Esophagus muscularis mucosa (tissue), 4 donors: ENCODE measurements around the gene SLC7A11. TPM values are rescaled to one million over a fixed set of nuclear protein-coding genes. Genes with fewer than 3 reads are reported as not detected.

Source experiments
- DNase-seq: peaks from one replicate; pipeline ENCODE4 v3.0.0-alpha.2; 2017; ENCODE audit errors: extremely low spot score
- H3K27ac ChIP-seq, 4 donors: fragments of 200-600 bp; sonication (generic); replicated peaks in 1 of 4; 1 replicate in 3 of 4; 2 replicates in 1 of 4; pipeline ENCODE4 v1.5.1; 2016 to 2019; ENCODE audit warnings: mild to moderate bottlenecking in 1 of 4
- H3K27me3 ChIP-seq, 4 donors: fragments of 200-600 bp; sonication (generic); one replicate each; pipeline versions ENCODE4 v1.5.1 to v1.6.0; 2016 to 2019
- H3K36me3 ChIP-seq, 4 donors: fragments of 200-600 bp; sonication (generic); one replicate each; pipeline ENCODE4 v1.5.1; 2016 to 2019
- H3K4me1 ChIP-seq, 4 donors: fragments of 200-600 bp; sonication (generic); one replicate each; pipeline ENCODE4 v1.5.1; 2016 to 2019
- H3K4me3 ChIP-seq, 4 donors: fragments of 200-600 bp; sonication (generic); 1 replicate in 2 of 4; 2 replicates in 2 of 4; pipeline ENCODE4 v1.5.1; 2016 to 2019; ENCODE audit warnings: mild to moderate bottlenecking in 4 of 4, moderate library complexity in 1 of 4
- H3K9me3 ChIP-seq, 4 donors: fragments of 200-600 bp; sonication (generic); 1 replicate in 3 of 4; 2 replicates in 1 of 4; pipeline ENCODE4 v1.5.1; 2016 to 2019
- CTCF ChIP-seq, 3 experiments: fragments of 200-600 bp in 2 of 3; fragments of 450-650 bp in 1 of 3; sonication (generic) in 2 of 3; IDR thresholded peaks; one replicate each; pipeline ENCODE4 v1.5.1; 2017 to 2019; ENCODE audit warnings: antibody characterized with exemption in 3 of 3, mild to moderate bottlenecking in 2 of 3, moderate library complexity in 1 of 3
- EP300 ChIP-seq: sonication (generic); formaldehyde crosslinking; IDR thresholded peaks from one replicate; pipeline ENCODE4 v1.6.1; 2017; ENCODE audit warnings: antibody characterized with exemption
- POLR2A ChIP-seq: fragments of 450-650 bp; IDR thresholded peaks from one replicate; pipeline ENCODE4 v1.6.1; 2017; ENCODE audit warnings: antibody characterized with exemption, moderate library complexity, mild to moderate bottlenecking, low read depth
- POLR2AphosphoS5 ChIP-seq, 2 donors: sonication (generic); formaldehyde crosslinking; IDR thresholded peaks; one replicate each; pipeline ENCODE4 v1.6.1; 2017; ENCODE audit warnings: antibody characterized with exemption in 2 of 2
- WGBS: methylation state at CpG from one replicate; pipeline ENCODE4 v1.1.5; 2018; 5-methylcytosine and 5-hydroxymethylcytosine counted together
- intact Hi-C: fragments of 100-400 bp; cut with DNase I; formaldehyde crosslinking; loops from one replicate; pipeline ENCODE4 v1.15.1; 2023
- total RNA-seq, 4 donors: library from RNA; depleted of rRNA; stranded (reverse); fragments of >200 nt; gene quantifications; one replicate each; pipeline versions ENCODE4 v1.1.0 to v1.2.1, GENCODE V29; 2016

Gene SLC7A11
- total RNA-seq, 4 donors from 2014 or later = 0.19 to 0.83 (median 0.31) TPM

GRCh38 chr4:138235419-138235952 lies 6.7 kb downstream of the SLC7A11 start:
- Histone ChIP-seq H3K9me3 (no peaks in the 10 kb centered on the region), H3K4me3 (no peak overlapping the region), H3K4me1 (peaks cover 0 to 8% (median 0%) of the 10 kb centered on the region in 4 donors), H3K27me3 (no peaks in the 10 kb centered on the region), H3K36me3 (no peaks in the 10 kb centered on the region), H3K27ac (no peak overlapping the region)
- TF ChIP-seq POLR2A (no peak), POLR2AphosphoS5 (IDR thresholded peaks at IDR 0.05) (peak in 1 of 2 donors; percentile 19)
- DNase-seq = no peak
- intact Hi-C loops = no loop called here
- WGBS = 33% methylated on average over 1 of the region's 1 CpG

- TF ChIP-seq CTCF (IDR thresholded peaks at IDR 0.05) (no peak), EP300 (no peak), POLR2A (no peak), POLR2AphosphoS5 (IDR thresholded peaks at IDR 0.05) (no peak)
- Histone ChIP-seq H3K27me3 (no peaks in the 10 kb centered on the region), H3K9me3 (no peaks in the 10 kb centered on the region), H3K36me3 (no peaks in the 10 kb centered on the region), H3K4me1 (peaks cover 0 to 9% (median 0%) of the 10 kb centered on the region in 4 donors), H3K4me3 (no peak overlapping the region), H3K27ac (no peak overlapping the region)
- WGBS = 100% methylated on average over 1 of the region's 1 CpG
- DNase-seq = no peak
- intact Hi-C loops = no loop called here
Observed at GRCh38 chr4:138234248-138234647, 7.9 kb downstream of the SLC7A11 start.

GRCh38 chr4:138233313-138234034 lies 8.7 kb downstream of the SLC7A11 start:
- H3K4me1 ChIP-seq = peaks cover 0 to 14% (median 0%) of the 10 kb centered on the region in 4 donors
- H3K4me3 ChIP-seq = no peak overlapping the region
- 98% methylated on average over 9 of the region's 9 CpGs for WGBS

GRCh38 chr4:138232364-138232763 lies 9.8 kb downstream of the SLC7A11 start:
- no peak overlapping the region for H3K4me3 ChIP-seq
- 97% methylated on average over 1 of the region's 1 CpG for WGBS
- no peak overlapping the region for H3K27ac ChIP-seq
- DNase-seq = no peak
- peaks cover 0 to 14% (median 0%) of the 10 kb centered on the region in 4 donors for H3K4me1 ChIP-seq
- H3K27me3 ChIP-seq = no peaks in the 10 kb centered on the region
- intact Hi-C loops = no loop called here
- H3K9me3 ChIP-seq = no peaks in the 10 kb centered on the region
- TF ChIP-seq POLR2AphosphoS5 (IDR thresholded peaks at IDR 0.05) = no peak
- TF ChIP-seq CTCF (IDR thresholded peaks at IDR 0.05) = no peak
- no peak for TF ChIP-seq EP300
- H3K36me3 ChIP-seq = no peaks in the 10 kb centered on the region

More at GRCh38 chr4:138233313-138234034, 8.7 kb downstream of the SLC7A11 start:
- DNase-seq = no peak
- Histone ChIP-seq H3K27me3 (no peaks in the 10 kb centered on the region), H3K27ac (no peak overlapping the region), H3K36me3 (no peaks in the 10 kb centered on the region), H3K9me3 (no peaks in the 10 kb centered on the region)
- TF ChIP-seq POLR2A = no peak
- no peak for TF ChIP-seq POLR2AphosphoS5 (IDR thresholded peaks at IDR 0.05)
- no peak for TF ChIP-seq EP300
- TF ChIP-seq CTCF (IDR thresholded peaks at IDR 0.05) = no peak
- intact Hi-C loops = no loop called here

GRCh38 chr4:138230048-138230447 lies 12.1 kb downstream of the SLC7A11 start:
- no peaks in the 10 kb centered on the region for H3K36me3 ChIP-seq
- H3K4me1 ChIP-seq = peaks cover 0 to 5% (median 0%) of the 10 kb centered on the region in 4 donors
- TF ChIP-seq POLR2AphosphoS5 (IDR thresholded peaks at IDR 0.05) = no peak
- TF ChIP-seq CTCF (IDR thresholded peaks at IDR 0.05) = no peak
- no peak for TF ChIP-seq EP300
- no peak for TF ChIP-seq POLR2A
- H3K9me3 ChIP-seq = no peaks in the 10 kb centered on the region
- no peaks in the 10 kb centered on the region for H3K27me3 ChIP-seq
- intact Hi-C loops = no loop called here
- H3K27ac ChIP-seq = no peak overlapping the region
- H3K4me3 ChIP-seq = no peak overlapping the region
- 97% methylated on average over 3 of the region's 3 CpGs for WGBS
- no peak for DNase-seq
